Neuron (in vitro differentiated cells): ENCODE results near the gene BTBD7.
A peak's percentile ranks its signal among the peaks of the same experiment; 100 is the strongest.

Experiments
- H2AFZ ChIP-seq: one replicate; pipeline ENCODE4 v1.6.1; 2013; ENCODE audit warnings: low read depth, mild to moderate bottlenecking, inconsistent platforms, low read length, moderate library complexity
- H3K27me3 ChIP-seq: one replicate; pipeline ENCODE4 v1.6.1; 2013; ENCODE audit warnings: low read length; ENCODE audit not compliant: insufficient read depth
- H3K36me3 ChIP-seq: one replicate; pipeline ENCODE4 v1.6.1; 2013; ENCODE audit warnings: low read length; ENCODE audit not compliant: insufficient read depth
- H3K4me1 ChIP-seq: one replicate; pipeline ENCODE4 v1.6.1; 2013; ENCODE audit warnings: low read length; ENCODE audit not compliant: insufficient read depth
- H3K4me3 ChIP-seq: 2 replicates; pipeline ENCODE4 v1.5.1; 2013; ENCODE audit warnings: mild to moderate bottlenecking, low read length, moderate library complexity
- H3K9me3 ChIP-seq: one replicate; pipeline ENCODE4 v1.6.1; 2013; ENCODE audit warnings: low read length

Gene BTBD7

DNA sequence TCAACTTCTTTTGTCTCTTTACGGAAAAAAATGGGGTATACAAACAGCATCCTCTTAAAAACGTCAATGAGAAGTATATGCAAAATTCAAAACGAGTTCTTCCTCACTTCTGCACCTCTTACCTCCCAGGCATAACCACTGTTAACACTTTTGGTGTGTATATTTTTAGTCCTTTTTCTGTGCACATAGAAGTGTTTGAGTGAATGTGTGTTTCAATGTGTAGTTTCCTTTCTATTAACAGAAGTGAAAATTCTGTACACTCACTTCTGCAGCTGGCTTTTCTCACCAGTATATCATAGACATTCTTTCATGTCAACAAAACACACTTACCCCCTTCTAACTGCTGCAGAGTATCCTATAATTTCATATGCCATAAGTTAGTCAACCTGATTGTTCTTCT is 120.4 kb downstream of the BTBD7 start:
- Histone ChIP-seq H3K4me3 (no peak overlapping the region), H3K9me3 (no peaks in the 10 kb centered on the region), H3K27me3 (no peaks in the 10 kb centered on the region), H3K36me3 (peaks cover 54% of the 10 kb centered on the region), H2AFZ (no peak overlapping the region), H3K4me1 (peaks cover 12% of the 10 kb centered on the region)

DNA sequence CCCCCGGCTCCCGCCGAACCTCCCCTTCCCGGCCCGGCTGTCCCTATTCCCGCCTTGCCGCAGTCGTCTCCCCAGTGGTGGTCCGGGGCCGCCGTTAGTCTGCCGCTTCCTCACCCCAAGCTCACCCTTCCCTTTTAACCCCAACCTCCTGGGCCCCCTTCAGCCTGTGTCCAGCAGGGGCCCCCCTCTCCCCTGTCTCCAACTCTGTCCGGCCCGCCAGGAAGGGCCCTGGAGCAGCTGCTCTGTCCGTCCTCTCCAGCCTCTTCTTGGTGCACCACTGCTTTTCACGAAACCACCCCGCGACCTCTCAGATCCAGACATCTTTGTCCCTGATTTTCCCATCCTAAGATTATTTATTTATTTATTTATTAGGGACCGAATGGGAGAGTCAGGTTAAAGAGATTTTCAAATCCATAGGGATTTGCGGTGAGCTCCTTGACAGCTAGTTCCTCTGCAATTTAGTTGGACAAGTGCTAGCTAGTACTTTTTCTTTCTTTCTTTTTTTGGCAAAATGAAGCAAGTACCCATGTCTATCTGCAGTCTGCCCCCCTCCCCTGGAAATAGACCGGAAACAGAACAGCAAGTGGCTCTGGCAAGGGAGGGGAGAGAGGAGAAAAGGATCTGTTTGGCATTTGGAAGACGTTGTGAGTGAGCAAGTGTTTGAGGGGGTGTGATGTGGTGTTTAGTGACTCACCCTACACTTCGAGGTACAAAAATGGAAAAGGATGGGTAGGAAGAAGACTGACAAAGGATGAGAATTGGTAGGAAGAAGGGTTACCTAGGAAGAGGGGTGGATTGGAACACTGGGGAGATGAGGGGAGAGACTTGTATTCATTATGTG is 125.1 kb downstream of the BTBD7 start:
- Histone ChIP-seq H3K36me3 (peaks cover 20% of the 10 kb centered on the region), H2AFZ (peak overlapping the region; percentile 73), H3K4me3 (peak overlapping the region; percentile 91), H3K4me1 (peaks cover 18% of the 10 kb centered on the region), H3K9me3 (no peaks in the 10 kb centered on the region), H3K27me3 (no peaks in the 10 kb centered on the region)

- Histone ChIP-seq H3K36me3 (peaks cover 13% of the 10 kb centered on the region), H3K4me1 (peaks cover 18% of the 10 kb centered on the region), H3K27me3 (no peaks in the 10 kb centered on the region), H3K4me3 (peak within 1 kb of the TSS; percentile 91), H2AFZ (peak within 1 kb of the TSS; percentile 73), H3K9me3 (no peaks in the 10 kb centered on the region)
These were observed 125.9 kb downstream of the BTBD7 start, which contains the start of the genes GON7 and UBR7 for GRCh38 chr14:93206793-93207467. Gene GON7, minus strand, starts transcription at chr14:93207065. Its CDS starts 28 bp downstream, at chr14:93207037. Gene UBR7, plus strand, starts transcription at chr14:93207256. Its CDS starts 36 bp downstream, at chr14:93207292.

GRCh38 chr14:93201155-93201704 is 131.6 kb downstream of the BTBD7 start:
- H3K9me3 ChIP-seq = no peaks in the 10 kb centered on the region
- H3K36me3 ChIP-seq = peaks cover 2% of the 10 kb centered on the region
- no peak overlapping the region for H3K4me3 ChIP-seq
- no peak overlapping the region for H2AFZ ChIP-seq
- H3K4me1 ChIP-seq = peaks cover 5% of the 10 kb centered on the region
- no peaks in the 10 kb centered on the region for H3K27me3 ChIP-seq

DNA sequence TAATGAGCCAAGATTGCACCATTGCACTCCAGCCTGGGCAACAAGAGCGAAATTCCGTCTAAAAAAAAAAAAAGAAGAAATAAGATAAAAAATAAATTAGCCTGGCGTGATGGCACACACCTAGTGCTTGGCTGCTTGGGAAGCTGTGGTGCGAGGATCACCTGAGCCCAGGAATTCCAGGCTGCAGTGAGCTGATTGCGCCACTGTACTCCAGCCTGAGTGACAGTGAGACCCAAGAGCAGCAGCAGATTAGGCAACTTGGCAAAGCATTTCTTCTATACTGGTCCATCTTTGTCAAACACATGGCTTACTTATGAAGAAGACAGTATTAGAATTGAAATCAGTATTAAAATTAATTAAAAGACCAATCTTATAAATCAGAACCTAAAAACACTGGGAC is 132.3 kb downstream of the BTBD7 start:
- Histone ChIP-seq H3K27me3 (no peaks in the 10 kb centered on the region), H3K4me1 (peaks cover 1% of the 10 kb centered on the region), H3K4me3 (no peak overlapping the region), H3K9me3 (no peaks in the 10 kb centered on the region), H3K36me3 (peaks cover 2% of the 10 kb centered on the region), H2AFZ (no peak overlapping the region)

- no peaks in the 10 kb centered on the region for H3K9me3 ChIP-seq
- H3K4me3 ChIP-seq = no peak overlapping the region
- H3K27me3 ChIP-seq = no peaks in the 10 kb centered on the region
- no peak overlapping the region for H2AFZ ChIP-seq
- no peaks in the 10 kb centered on the region for H3K36me3 ChIP-seq
- H3K4me1 ChIP-seq = no peaks in the 10 kb centered on the region
These were observed 133.8 kb downstream of the BTBD7 start for GRCh38 chr14:93199031-93199430.

GRCh38 chr14:93195316-93195999 is 137.4 kb downstream of the BTBD7 start:
- Histone ChIP-seq H3K9me3 (no peaks in the 10 kb centered on the region), H2AFZ (no peak overlapping the region), H3K36me3 (peaks cover 2% of the 10 kb centered on the region), H3K27me3 (no peaks in the 10 kb centered on the region), H3K4me1 (no peaks in the 10 kb centered on the region), H3K4me3 (no peak overlapping the region)
